GM12878 (cell line): ENCODE data around the gene SP110. TPM values are rescaled to one million over a fixed set of nuclear protein-coding genes. Genes with fewer than 3 reads are reported as not detected.

Experiments used
- ATAC-seq: fragments of 200-7000 bp; cut with Tn5 transposase; 3 replicates; pipeline ENCODE4 v1.9.1; 2020; ENCODE audit warnings: mild to moderate bottlenecking, moderate library complexity
- BruUV-seq: library from RNA; stranded (reverse); fragments of 400-500 nt; replicated peaks from 2 replicates; lab custom pipeline; 2021; lab: Mats Ljungman, UMichigan
- CTCF ChIA-PET: fragments of 300-600 bp; sonication (Branson Sonifier 250); formaldehyde crosslinking; extraction: SDS; loops from one replicate; lab custom pipeline; 2021; ENCODE audit warnings: inconsistent platforms; lab: Yijun Ruan, JAX
- POLR2A ChIA-PET: fragments of 350-600 bp; formaldehyde crosslinking; extraction: SDS; loops from one replicate; lab custom pipeline; 2021; ENCODE audit warnings: inconsistent platforms; lab: Charles Lee
- RAD21 ChIA-PET: fragments of 300-600 bp; sonication (Branson Sonifier 250); formaldehyde crosslinking; loops from one replicate; lab custom pipeline; 2023; ENCODE audit warnings: antibody characterized with exemption; ENCODE audit not compliant: unreplicated experiment; lab: Charles Lee
- SMC1A ChIA-PET: fragments of 300-600 bp; sonication (Branson Sonifier 250); formaldehyde crosslinking; loops from one replicate; lab custom pipeline; 2023; ENCODE audit not compliant: unreplicated experiment, uncharacterized antibody; lab: Charles Lee
- DNase-seq: peaks from one replicate; pipeline ENCODE4 v3.0.0-alpha.2; 2011; ENCODE audit warnings: low read depth, low spot score
- FAIRE-seq: peaks from 3 replicates; lab custom pipeline; 2011; peaks lifted over from hg19 to GRCh38; lab: Jason Lieb, UNC
- H2AFZ ChIP-seq: 2 replicates; pipeline ENCODE4 v1.6.0; 2011; ENCODE audit warnings: low read depth, low read length, control low read depth; ENCODE audit not compliant: control insufficient read depth
- H3K27ac ChIP-seq: 2 replicates; pipeline ENCODE4 v1.5.1; 2011; ENCODE audit warnings: control low read depth; ENCODE audit not compliant: control insufficient read depth, insufficient read depth
- H3K27me3 ChIP-seq, 2 experiments: replicated peaks in 1 of 2; 2 replicates each; pipeline versions ENCODE4 v1.6.0 to v1.6.1; 2011; ENCODE audit warnings: low read length in 1 of 2; ENCODE audit not compliant: control insufficient read depth in 2 of 2, insufficient read depth in 2 of 2
- H3K36me3 ChIP-seq, 2 experiments: 2 replicates each; pipeline ENCODE4 v1.5.1; 2011; ENCODE audit warnings: low read length in 1 of 2; ENCODE audit not compliant: control insufficient read depth in 2 of 2, insufficient read depth in 2 of 2
- H3K4me1 ChIP-seq: 2 replicates; pipeline ENCODE4 v1.6.1; 2011; ENCODE audit warnings: mild to moderate bottlenecking, low read length, moderate library complexity, mixed read lengths; ENCODE audit not compliant: control insufficient read depth, insufficient read depth
- H3K4me2 ChIP-seq: 2 replicates; pipeline ENCODE4 v1.6.0; 2011; ENCODE audit warnings: control low read depth; ENCODE audit not compliant: control insufficient read depth, insufficient read depth
- H3K4me3 ChIP-seq: fragments of 200-600 bp; sonication (generic); 2 replicates; pipeline ENCODE4 v1.5.1; 2016
- H3K79me2 ChIP-seq: 2 replicates; pipeline ENCODE4 v1.6.0; 2011; ENCODE audit warnings: low read length; ENCODE audit not compliant: control insufficient read depth, insufficient read depth
- H3K9ac ChIP-seq: 2 replicates; pipeline ENCODE4 v1.8.0; 2011; ENCODE audit warnings: low read length, control low read depth, mixed read lengths; ENCODE audit not compliant: control insufficient read depth, insufficient read depth
- H3K9me3 ChIP-seq: replicated peaks from 3 replicates; pipeline ENCODE4 v1.5.1; 2011; ENCODE audit warnings: mild to moderate bottlenecking, low read length; ENCODE audit not compliant: control insufficient read depth, insufficient read depth
- H4K20me1 ChIP-seq: 2 replicates; pipeline ENCODE4 v1.6.0; 2011; ENCODE audit not compliant: control insufficient read depth, insufficient read depth
- BCL11A ChIP-seq: IDR thresholded peaks from 2 replicates; pipeline ENCODE4 v1.6.1; 2011; ENCODE audit warnings: low read depth, low read length
- CHD2 ChIP-seq: IDR thresholded peaks from 2 replicates; pipeline ENCODE4 v1.6.1; 2011; ENCODE audit warnings: low read depth, low read length, improper control_type of control experiment, borderline replicate concordance
- EED ChIP-seq: sonication (generic); IDR thresholded peaks from 2 replicates; pipeline ENCODE4 v1.6.1; 2016; ENCODE audit warnings: antibody characterized with exemption, low read depth
- EP300 ChIP-seq, 2 experiments: fragments of 150-350 bp in 1 of 2; IDR thresholded peaks; 2 replicates each; pipeline ENCODE4 v1.6.1; 2011 to 2012; ENCODE audit warnings: low read depth in 2 of 2, low read length in 2 of 2, borderline replicate concordance in 1 of 2, improper control_type of control experiment in 1 of 2, inconsistent platforms in 1 of 2; ENCODE audit not compliant: control insufficient read depth in 1 of 2
- HDAC6 ChIP-seq: fragments of 200-600 bp; sonication (generic); IDR thresholded peaks from one replicate; pipeline ENCODE4 v1.8.0; 2017; ENCODE audit warnings: antibody characterized with exemption; ENCODE audit not compliant: unreplicated experiment
- IRF3 ChIP-seq: fragments of 450-650 bp; IDR thresholded peaks from 2 replicates; pipeline ENCODE4 v1.6.1; 2014; ENCODE audit warnings: mild to moderate bottlenecking
- LARP7 ChIP-seq: fragments of 450-650 bp; IDR thresholded peaks from 2 replicates; pipeline ENCODE4 v1.6.1; 2017; ENCODE audit warnings: mild to moderate bottlenecking
- NR2C1 ChIP-seq: fragments of 450-650 bp; IDR thresholded peaks from 2 replicates; pipeline ENCODE4 v1.6.1; 2017; ENCODE audit warnings: antibody characterized with exemption, mild to moderate bottlenecking, moderate library complexity
- PAX5 ChIP-seq: IDR thresholded peaks from 2 replicates; pipeline ENCODE4 v1.6.1; 2011; ENCODE audit warnings: low read depth, low read length, borderline replicate concordance
- PKNOX1 ChIP-seq: fragments of 450-650 bp; IDR thresholded peaks from 2 replicates; pipeline ENCODE4 v1.6.1; 2016; ENCODE audit warnings: mild to moderate bottlenecking
- RCOR1 ChIP-seq: conservative IDR thresholded peaks from 2 replicates; pipeline ENCODE4 v1.6.1; 2012; ENCODE audit warnings: low read depth, low read length, improper control_type of control experiment
- SPI1 ChIP-seq: IDR thresholded peaks from 2 replicates; pipeline ENCODE4 v1.6.1; 2011; ENCODE audit warnings: low read depth, mild to moderate bottlenecking, low read length, moderate library complexity, borderline replicate concordance; ENCODE audit not compliant: insufficient read depth
- ZBTB40 ChIP-seq: fragments of 450-650 bp; IDR thresholded peaks from 2 replicates; pipeline ENCODE4 v1.6.1; 2016; ENCODE audit warnings: mild to moderate bottlenecking, moderate library complexity, borderline replicate concordance
- ZNF274 ChIP-seq: IDR thresholded peaks from one replicate; pipeline ENCODE4 v1.8.0; 2011; ENCODE audit not compliant: insufficient read length, insufficient read depth
- WGBS: methylation state at CpG from one replicate; pipeline ENCODE4 v1.1.6; 2016; ENCODE audit warnings: low lambda C conversion rate; ENCODE audit not compliant: insufficient replicate concordance, insufficient coverage; ENCODE audit errors: missing lambda C conversion rate; 5-methylcytosine and 5-hydroxymethylcytosine counted together
- in situ Hi-C: fragments of 300-500 bp; cut with MboI; formaldehyde crosslinking; loops from 9 replicates; pipeline ENCODE4 v1.14.3; 2018; ENCODE audit warnings: mixed read lengths
- intact Hi-C: fragments of 100-400 bp; cut with micrococcal nuclease; formaldehyde crosslinking; loops from one replicate; pipeline ENCODE4 v1.14.2; 2022; ENCODE audit not compliant: unreplicated experiment
- polyA plus RNA-seq, 11 experiments: library from polyadenylated mRNA; depleted of rRNA in 4 of 11; unstranded in 6 of 11; stranded (reverse) in 5 of 11; fragments of >200 nt; fragmentation: Nextera tagmentation in 4 of 11; fragmentation: Illumina TruSeq in 1 of 11; extraction: Ambion mirVana in 4 of 11; extraction: Trizol in 1 of 11; gene quantifications; 1 replicate in 1 of 11; 2 replicates in 10 of 11; pipeline versions ENCODE4 v1.2.1 to v1.2.3, GENCODE V29; 2011 to 2016; ENCODE audit warnings: inconsistent platforms in 2 of 11, missing spikeins in 2 of 11, low read depth in 1 of 11
- total RNA-seq, 4 experiments: library from RNA; depleted of rRNA in 3 of 4; stranded (reverse); fragments of >200 nt in 3 of 4; fragmentation: Illumina TruSeq in 1 of 4; extraction: Trizol in 1 of 4; gene quantifications; 2 replicates each; pipeline versions ENCODE4 v1.2.1 to v1.2.3, GENCODE V29; 2013 to 2021
- TF ChIP-seq, protein P1 (sequence below): fragments of 450-650 bp; IDR thresholded peaks from 2 replicates; pipeline ENCODE4 v1.6.1; 2017; ENCODE audit warnings: mild to moderate bottlenecking
- TF ChIP-seq, protein P2 (sequence below): IDR thresholded peaks from 2 replicates; pipeline ENCODE4 v1.6.1; 2011; ENCODE audit warnings: low read depth, mild to moderate bottlenecking, low read length, moderate library complexity, borderline replicate concordance; ENCODE audit errors: extremely low read depth

SP110 gene
- total and polyA plus RNA-seq, 10 of the 15 experiments (the other 5 are each of a cell fraction or from before 2014, with no cell fraction given), result 81.2 to 149 (median 100) TPM

GRCh38 chr2:230174466-230174865, 45.3 kb downstream of the SP110 start:
- FAIRE-seq (no peak), DNase-seq (no peak), ATAC-seq (no peak)
- SMC1A ChIA-PET, result interaction anchor here (1.7 kb wide), 1 partner anchor 15 kb away, joined by 3 read pairs; no protein-coding TSS in a partner anchor
- no peaks in the 10 kb centered on the region for H3K79me2 ChIP-seq
- RAD21 ChIA-PET, result no interaction called here
- no peak overlapping the region for H3K9ac ChIP-seq
- 96% methylated on average over 7 of the region's 7 CpGs for WGBS
- no TSS peak for BruUV-seq
- no peak overlapping the region for H3K4me2 ChIP-seq
- no peaks in the 10 kb centered on the region for H3K4me1 ChIP-seq
- peaks cover 19 to 37% of the 10 kb centered on the region in 2 experiments for H3K36me3 ChIP-seq
- in situ Hi-C loops (loop anchor here (25.0 kb wide), 1 partner anchor 387 kb away; no protein-coding TSS in a partner anchor), intact Hi-C loops (no loop called here)
- POLR2A ChIA-PET, result no interaction called here
- no peak overlapping the region for H2AFZ ChIP-seq
- H3K9me3 ChIP-seq, result no peaks in the 10 kb centered on the region
- no peak overlapping the region for H3K27ac ChIP-seq
- CTCF ChIA-PET, result interaction anchor here (1.0 kb wide), 1 partner anchor 406 kb away, joined by 4 read pairs; no protein-coding TSS in a partner anchor
- no peaks in the 10 kb centered on the region for H4K20me1 ChIP-seq
- no peaks in the 10 kb centered on the region for H3K27me3 ChIP-seq
- H3K4me3 ChIP-seq, result no peak overlapping the region
- TF ChIP-seq ZBTB40 (no peak), HDAC6 (no peak), EP300 (IDR thresholded peaks at IDR 0.05; ENCODE audit: borderline replicate concordance in 1 of 2, control insufficient read depth in 1 of 2, low read depth in 2 of 2, low read length in 2 of 2) (no peak), ZNF274 (no peak), BCL11A (no peak), CHD2 (no peak), LARP7 (no peak), IRF3 (no peak), RCOR1 (no peak), PKNOX1 (no peak), SPI1 (no peak), NR2C1 (no peak), PAX5 (no peak), EED (no peak)
- TF ChIP-seq, protein P1, sequence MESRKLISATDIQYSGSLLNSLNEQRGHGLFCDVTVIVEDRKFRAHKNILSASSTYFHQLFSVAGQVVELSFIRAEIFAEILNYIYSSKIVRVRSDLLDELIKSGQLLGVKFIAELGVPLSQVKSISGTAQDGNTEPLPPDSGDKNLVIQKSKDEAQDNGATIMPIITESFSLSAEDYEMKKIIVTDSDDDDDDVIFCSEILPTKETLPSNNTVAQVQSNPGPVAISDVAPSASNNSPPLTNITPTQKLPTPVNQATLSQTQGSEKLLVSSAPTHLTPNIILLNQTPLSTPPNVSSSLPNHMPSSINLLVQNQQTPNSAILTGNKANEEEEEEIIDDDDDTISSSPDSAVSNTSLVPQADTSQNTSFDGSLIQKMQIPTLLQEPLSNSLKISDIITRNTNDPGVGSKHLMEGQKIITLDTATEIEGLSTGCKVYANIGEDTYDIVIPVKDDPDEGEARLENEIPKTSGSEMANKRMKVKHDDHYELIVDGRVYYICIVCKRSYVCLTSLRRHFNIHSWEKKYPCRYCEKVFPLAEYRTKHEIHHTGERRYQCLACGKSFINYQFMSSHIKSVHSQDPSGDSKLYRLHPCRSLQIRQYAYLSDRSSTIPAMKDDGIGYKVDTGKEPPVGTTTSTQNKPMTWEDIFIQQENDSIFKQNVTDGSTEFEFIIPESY, result no peak
- TF ChIP-seq, protein P2, sequence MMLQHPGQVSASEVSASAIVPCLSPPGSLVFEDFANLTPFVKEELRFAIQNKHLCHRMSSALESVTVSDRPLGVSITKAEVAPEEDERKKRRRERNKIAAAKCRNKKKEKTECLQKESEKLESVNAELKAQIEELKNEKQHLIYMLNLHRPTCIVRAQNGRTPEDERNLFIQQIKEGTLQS, result no peak
